ENCODE data around the gene ROM1. TPM values are rescaled to one million over a fixed set of nuclear protein-coding genes. Genes with fewer than 3 reads are reported as not detected.
A peak's percentile ranks its signal among the peaks of the same experiment; 100 is the strongest.
"Not testable (repeated sequence)": the region's sequence is repeated elsewhere in the genome, so short reads cannot be mapped to it uniquely, and the experiment has no call there.

Gene ROM1
- 1.2 TPM for total RNA-seq

GRCh38 chr11:62612366-62613290 lies at the start of gene ROM1, which contains the start of gene EML3:
Gene ROM1 (plus strand): TSS chr11:62613257. CDS start chr11:62613282, 25 bp downstream.
Gene EML3 (minus strand): TSS chr11:62612775. CDS start chr11:62612457, 318 bp downstream.
- DNase-seq (ENCODE audit: low spot score in 2 of 2) = peak; percentile 84 to 90
- FAIRE-seq = no peak

GRCh38 chr11:62565100-62565802 lies 47.8 kb upstream of the ROM1 start:
- no peak for FAIRE-seq
- DNase-seq (ENCODE audit: low spot score in 2 of 2) = no peak

- no peak for FAIRE-seq
- no peak for DNase-seq (ENCODE audit: low spot score in 2 of 2)
These were observed 46.8 kb upstream of the ROM1 start for GRCh38 chr11:62566247-62566646.

GRCh38 chr11:62567018-62567633 lies 45.9 kb upstream of the ROM1 start:
- FAIRE-seq = no peak
- DNase-seq (ENCODE audit: low spot score in 2 of 2) = no peak

- DNase-seq (ENCODE audit: low spot score in 2 of 2) (no peak), FAIRE-seq (no peak)
These were observed 43.4 kb upstream of the ROM1 start for GRCh38 chr11:62569611-62570010.

- not testable (repeated sequence) for FAIRE-seq; DNase-seq (ENCODE audit: low spot score in 2 of 2)
These were observed 42.2 kb upstream of the ROM1 start for GRCh38 chr11:62570903-62571302.

- FAIRE-seq = not testable (repeated sequence)
These were observed 41.6 kb upstream of the ROM1 start for GRCh38 chr11:62571493-62571892.

GRCh38 chr11:62572431-62572830 lies 40.6 kb upstream of the ROM1 start:
- DNase-seq (ENCODE audit: low spot score in 2 of 2) = no peak
- no peak for FAIRE-seq

More at GRCh38 chr11:62571493-62571892, 41.6 kb upstream of the ROM1 start:
- not testable (repeated sequence) for DNase-seq (ENCODE audit: low spot score in 2 of 2)

GRCh38 chr11:62573006-62573591 lies 40.0 kb upstream of the ROM1 start:
- DNase-seq (ENCODE audit: low spot score in 2 of 2) (no peak), FAIRE-seq (no peak)

- DNase-seq (ENCODE audit: low spot score in 2 of 2) (peak; percentile 87 to 97), FAIRE-seq (no peak)
These were observed 39.3 kb upstream of the ROM1 start, which contains the start of gene EEF1G for GRCh38 chr11:62573592-62574362. Gene EEF1G (minus strand): TSS chr11:62573891. CDS start chr11:62573842, 49 bp downstream.

- FAIRE-seq (no peak), DNase-seq (ENCODE audit: low spot score in 2 of 2) (peak in 1 of 2 donors; percentile 49)
These were observed 38.5 kb upstream of the ROM1 start for GRCh38 chr11:62574363-62575071.

- FAIRE-seq = no peak
- DNase-seq (ENCODE audit: low spot score in 2 of 2) = no peak
These were observed 37.9 kb upstream of the ROM1 start for GRCh38 chr11:62575156-62575555.

GRCh38 chr11:62575837-62576236 lies 37.2 kb upstream of the ROM1 start:
- FAIRE-seq (no peak), DNase-seq (ENCODE audit: low spot score in 2 of 2) (no peak)

- no peak for FAIRE-seq
These were observed 35.9 kb upstream of the ROM1 start for GRCh38 chr11:62577046-62577714.

GRCh38 chr11:62578541-62578940 lies 34.5 kb upstream of the ROM1 start:
- FAIRE-seq (no peak), DNase-seq (ENCODE audit: low spot score in 2 of 2) (no peak)

More at GRCh38 chr11:62577046-62577714, 35.9 kb upstream of the ROM1 start:
- no peak for DNase-seq (ENCODE audit: low spot score in 2 of 2)

- DNase-seq (ENCODE audit: low spot score in 2 of 2) (no peak), FAIRE-seq (no peak)
These were observed 33.8 kb upstream of the ROM1 start for GRCh38 chr11:62579252-62579651.

GRCh38 chr11:62580959-62581715 lies 31.9 kb upstream of the ROM1 start:
- FAIRE-seq (no peak), DNase-seq (ENCODE audit: low spot score in 2 of 2) (no peak)

- not testable (repeated sequence) for FAIRE-seq; DNase-seq (ENCODE audit: low spot score in 2 of 2)
These were observed 31.3 kb upstream of the ROM1 start for GRCh38 chr11:62581735-62582134.
